A549 (cell line): ENCODE results near the gene EFEMP2. TPM values are rescaled to one million over a fixed set of nuclear protein-coding genes. Genes with fewer than 3 reads are reported as not detected.
A peak's percentile ranks its signal among the peaks of the same experiment; 100 is the strongest.

Source experiments
- ATAC-seq, 2 experiments: fragments of 200-7000 bp in 1 of 2; fragments of >200 bp in 1 of 2; cut with Nextera tagmentation in 1 of 2; cut with Tn5 transposase in 1 of 2; 3 replicates each; pipeline versions ENCODE4 v1.8.0 to v1.9.1; 2018 to 2020; ENCODE audit warnings: mild to moderate bottlenecking in 1 of 2, moderate library complexity in 1 of 2
- CTCF ChIA-PET: fragments of 300-600 bp; sonication (Branson Sonifier 250); formaldehyde crosslinking; extraction: SDS; loops from one replicate; lab custom pipeline; 2021; ENCODE audit warnings: antibody characterized with exemption, inconsistent platforms; lab: Yijun Ruan, JAX
- POLR2A ChIA-PET: fragments of 350-600 bp; formaldehyde crosslinking; extraction: SDS; loops from one replicate; lab custom pipeline; 2021; ENCODE audit warnings: antibody characterized with exemption, inconsistent platforms; lab: Yijun Ruan, JAX
- DNase-seq, 2 experiments: peaks; one replicate each; pipeline versions ENCODE4 v3.0.0 to v3.0.0-alpha.2; 2011 to 2016; ENCODE audit warnings: low read depth in 1 of 2, low spot score in 1 of 2
- FAIRE-seq: peaks from 2 replicates; lab custom pipeline; 2011; peaks lifted over from hg19 to GRCh38; lab: Jason Lieb, UNC
- H3K27ac ChIP-seq, 2 experiments: fragments of >200 bp; sonication (Bioruptor Twin); formaldehyde crosslinking; 3 replicates each; pipeline ENCODE4 v1.5.1; 2016 to 2017
- H3K4me1 ChIP-seq: fragments of >200 bp; sonication (Bioruptor Twin); formaldehyde crosslinking; 3 replicates; pipeline ENCODE4 v1.6.1; 2016
- H3K4me2 ChIP-seq: fragments of >200 bp; sonication (Bioruptor Twin); formaldehyde crosslinking; 3 replicates; pipeline ENCODE4 v1.6.1; 2016
- H3K4me3 ChIP-seq: fragments of >200 bp; sonication (Bioruptor Twin); formaldehyde crosslinking; 3 replicates; pipeline ENCODE4 v1.5.1; 2016
- H3K9me3 ChIP-seq: fragments of >200 bp; sonication (Bioruptor Twin); formaldehyde crosslinking; 3 replicates; pipeline ENCODE4 v1.6.1; 2016
- BCL3 ChIP-seq: fragments of >200 bp; sonication (Bioruptor Twin); formaldehyde crosslinking; IDR thresholded peaks from 3 replicates; pipeline ENCODE4 v1.6.1; 2016
- BHLHE40 ChIP-seq: IDR thresholded peaks from 2 replicates; pipeline ENCODE4 v1.6.1; 2012; ENCODE audit warnings: low read depth, low read length, inconsistent platforms
- CBX2 ChIP-seq: fragments of 200-600 bp; sonication (generic); IDR thresholded peaks from 2 replicates; pipeline ENCODE4 v1.6.1; 2016; ENCODE audit warnings: low read depth, mild to moderate bottlenecking, borderline replicate concordance
- CEBPB ChIP-seq, 2 experiments: fragments of >200 bp in 1 of 2; sonication (Bioruptor Twin) in 1 of 2; formaldehyde crosslinking in 1 of 2; IDR thresholded peaks; 2 replicates each; pipeline ENCODE4 v1.6.1; 2012 to 2016
- CHD2 ChIP-seq: fragments of 150-350 bp; IDR thresholded peaks from 2 replicates; pipeline ENCODE4 v1.6.1; 2014; ENCODE audit warnings: low read length; ENCODE audit not compliant: partially characterized antibody
- E2F6 ChIP-seq: IDR thresholded peaks from 2 replicates; pipeline ENCODE4 v1.6.1; 2012; ENCODE audit warnings: low read depth, borderline replicate concordance
- FOSB ChIP-seq: fragments of 250-450 bp; sonication (Bioruptor Pico); IDR thresholded peaks from 2 replicates; pipeline ENCODE4 v1.5.0; 2020; ENCODE audit warnings: mild to moderate bottlenecking, moderate library complexity
- HDAC2 ChIP-seq: fragments of 200-600 bp; sonication (generic); IDR thresholded peaks from 2 replicates; pipeline ENCODE4 v1.6.1; 2016
- HEYL ChIP-seq: fragments of 250-450 bp; sonication (Bioruptor Pico); IDR thresholded peaks from 2 replicates; pipeline ENCODE4 v1.8.0; 2021; ENCODE audit warnings: mild to moderate bottlenecking, moderate library complexity
- JUN ChIP-seq, 2 experiments: fragments of >200 bp; sonication (Bioruptor Twin); formaldehyde crosslinking; IDR thresholded peaks; 2 replicates in 1 of 2; 3 replicates in 1 of 2; pipeline ENCODE4 v1.6.1; 2016 to 2017
- KDM5A ChIP-seq: fragments of 200-600 bp; sonication (generic); IDR thresholded peaks from 2 replicates; pipeline ENCODE4 v1.6.1; 2016; ENCODE audit warnings: antibody characterized with exemption, mild to moderate bottlenecking
- MAFK ChIP-seq: fragments of 450-650 bp; IDR thresholded peaks from 2 replicates; pipeline ENCODE4 v1.6.1; 2014; ENCODE audit not compliant: partially characterized antibody
- MAX ChIP-seq: IDR thresholded peaks from 2 replicates; pipeline ENCODE4 v1.6.1; 2012
- MAZ ChIP-seq: fragments of 150-350 bp; IDR thresholded peaks from 2 replicates; pipeline ENCODE4 v1.6.1; 2014; ENCODE audit warnings: antibody characterized with exemption, low read depth, low read length, borderline replicate concordance
- NR3C1 ChIP-seq: fragments of >200 bp; sonication (Bioruptor Twin); formaldehyde crosslinking; IDR thresholded peaks from 3 replicates; pipeline ENCODE4 v1.6.1; 2017
- PBX3 ChIP-seq: IDR thresholded peaks from 2 replicates; pipeline ENCODE4 v1.6.1; 2012
- PHF8 ChIP-seq: fragments of 200-600 bp; sonication (generic); IDR thresholded peaks from 2 replicates; pipeline ENCODE4 v1.6.1; 2016; ENCODE audit warnings: low read depth, mild to moderate bottlenecking, antibody characterized with exemption, moderate library complexity, borderline replicate concordance
- RARB ChIP-seq: fragments of 250-450 bp; sonication (Bioruptor Pico); IDR thresholded peaks from 2 replicates; pipeline ENCODE4 v1.8.0; 2021; ENCODE audit warnings: mild to moderate bottlenecking, moderate library complexity
- RCOR1 ChIP-seq: fragments of 150-350 bp; IDR thresholded peaks from 2 replicates; pipeline ENCODE4 v1.6.1; 2014; ENCODE audit warnings: antibody characterized with exemption, low read length, low read depth
- RFX5 ChIP-seq: fragments of 450-650 bp; IDR thresholded peaks from 2 replicates; pipeline ENCODE4 v1.7.1; 2014; ENCODE audit warnings: antibody characterized with exemption, mild to moderate bottlenecking, moderate library complexity
- SMC3 ChIP-seq: fragments of >200 bp; sonication (Bioruptor Twin); formaldehyde crosslinking; IDR thresholded peaks from 3 replicates; pipeline ENCODE4 v1.6.1; 2018; ENCODE audit warnings: inconsistent platforms
- TFCP2L1 ChIP-seq: fragments of 250-450 bp; sonication (Bioruptor Pico); IDR thresholded peaks from 2 replicates; pipeline ENCODE4 v1.5.0; 2021; ENCODE audit warnings: mild to moderate bottlenecking
- USF2 ChIP-seq: fragments of 450-650 bp; IDR thresholded peaks from 2 replicates; pipeline ENCODE4 v1.6.1; 2014; ENCODE audit warnings: antibody characterized with exemption
- ZC3H11A ChIP-seq: fragments of 450-650 bp; IDR thresholded peaks from 2 replicates; pipeline ENCODE4 v1.6.1; 2014; ENCODE audit warnings: antibody characterized with exemption, mild to moderate bottlenecking
- ZFP36 ChIP-seq: fragments of 450-650 bp; IDR thresholded peaks from 2 replicates; pipeline ENCODE4 v1.6.1; 2014; ENCODE audit warnings: borderline replicate concordance; ENCODE audit not compliant: partially characterized antibody
- ZNF302 ChIP-seq: fragments of 250-450 bp; sonication (Bioruptor Pico); IDR thresholded peaks from 2 replicates; pipeline ENCODE4 v1.9.0; 2021; ENCODE audit warnings: inconsistent platforms, mild to moderate bottlenecking, moderate library complexity
- WGBS: methylation state at CpG from one replicate; pipeline ENCODE4 v1.1.6; 2017; ENCODE audit errors: missing lambda C conversion rate; 5-methylcytosine and 5-hydroxymethylcytosine counted together
- polyA plus RNA-seq, 4 experiments: library from polyadenylated mRNA; depleted of rRNA in 3 of 4; stranded (reverse); fragments of >200 nt; fragmentation: RNase III in 1 of 4; extraction: RNeasy Plus Mini Kit Qiagen cat#74134 plus additional on column Dnase treatment in 1 of 4; gene quantifications; 2 replicates in 3 of 4; 3 replicates in 1 of 4; pipeline ENCODE4 v1.2.3, GENCODE V29; 2011 to 2017

The EFEMP2 gene
- polyA plus RNA-seq, 2 of the 4 experiments (the other 2 are of a cell fraction): 1.3 to 1.4 TPM

- no peak for TF ChIP-seq FOSB (CRISPR knock-in tag)
- peak; percentile 35 for TF ChIP-seq CHD2
- peak; percentile 96 to 99 for TF ChIP-seq JUN (IDR thresholded peaks at IDR 0.05)
- TF ChIP-seq ZNF302 (CRISPR knock-in tag): no peak
- no peak for TF ChIP-seq NR3C1
- no peak for TF ChIP-seq ZC3H11A
- TF ChIP-seq MAZ: peak; percentile 75; the same call in 1 of the 2 replicates
- TF ChIP-seq E2F6: peak; percentile 65; the same call in 1 of the 2 replicates
- TF ChIP-seq MAX: peak; percentile 34; the same call in 1 of the 2 replicates
- peak; percentile 99 for TF ChIP-seq BCL3
- TF ChIP-seq ZFP36: no peak
- TF ChIP-seq MAFK: no peak
- TF ChIP-seq CEBPB (IDR thresholded peaks at IDR 0.05): no peak; a peak in 1 of 4 replicates
- 0 out of 3 replicates have a peak, but pooled peaks have one; percentile 11 for TF ChIP-seq SMC3
- TF ChIP-seq USF2: no peak
- no peak for TF ChIP-seq CBX2
- TF ChIP-seq PHF8: peak; percentile 93
- peak; percentile 73; the same call in 1 of the 2 replicates for TF ChIP-seq PBX3
- no peak for TF ChIP-seq RARB (CRISPR knock-in tag)
- TF ChIP-seq RFX5: 0 out of 2 replicates have a peak, but pooled peaks have one; percentile 44
- no peak for TF ChIP-seq BHLHE40
Observed at GRCh38 chr11:65857853-65858680, 14.5 kb downstream of the EFEMP2 start, which contains the start of gene CFL1 (continued).

GRCh38 chr11:65857500-65857852, 15.1 kb downstream of the EFEMP2 start:
- no peak for FAIRE-seq
- H3K4me3 ChIP-seq: peak overlapping the region; percentile 70
- H3K4me2 ChIP-seq: peak overlapping the region; percentile 88
- no peak for DNase-seq
- TF ChIP-seq HEYL (CRISPR knock-in tag): no peak
- 0 out of 2 replicates have a peak, but pooled peaks have one; percentile 76 for TF ChIP-seq TFCP2L1 (CRISPR knock-in tag)
- peak; percentile 37; the same call in 1 of the 2 replicates for TF ChIP-seq KDM5A
- TF ChIP-seq RARB (CRISPR knock-in tag): no peak
- no peak for TF ChIP-seq FOSB (CRISPR knock-in tag)
- no peak for TF ChIP-seq HDAC2
- TF ChIP-seq RCOR1: no peak
- TF ChIP-seq, all 56 proteins: peak for 2
- ChIA-PET CTCF (interaction anchor here (0.9 to 7.6 kb wide), 4 partner anchors 12 to 78 kb away, joined by 3 to 195 read pairs (median 40); partner anchors contain the start of genes CCDC85B, EFEMP2 and FIBP), POLR2A (interaction anchor here (1.0 to 3.4 kb wide), 5 partner anchors 16 to 146 kb away, joined by 3 to 31 read pairs (median 17); partner anchors contain the start of genes CCDC85B, FIBP and RNASEH2C)
- WGBS: 0% methylated on average over 12 of the region's 49 CpGs
- ATAC-seq: no peak
- Histone ChIP-seq H3K27ac (peak overlapping the region; percentile 95 to 97), H3K9me3 (no peaks in the 10 kb centered on the region), H3K4me1 (peaks cover 33% of the 10 kb centered on the region)
